ENCODE results near the gene CDC42BPA.
A peak's percentile ranks its signal among the peaks of the same experiment; 100 is the strongest.
"Not testable (repeated sequence)": the region's sequence is repeated elsewhere in the genome, so short reads cannot be mapped to it uniquely, and the experiment has no call there.

The CDC42BPA gene

DNA sequence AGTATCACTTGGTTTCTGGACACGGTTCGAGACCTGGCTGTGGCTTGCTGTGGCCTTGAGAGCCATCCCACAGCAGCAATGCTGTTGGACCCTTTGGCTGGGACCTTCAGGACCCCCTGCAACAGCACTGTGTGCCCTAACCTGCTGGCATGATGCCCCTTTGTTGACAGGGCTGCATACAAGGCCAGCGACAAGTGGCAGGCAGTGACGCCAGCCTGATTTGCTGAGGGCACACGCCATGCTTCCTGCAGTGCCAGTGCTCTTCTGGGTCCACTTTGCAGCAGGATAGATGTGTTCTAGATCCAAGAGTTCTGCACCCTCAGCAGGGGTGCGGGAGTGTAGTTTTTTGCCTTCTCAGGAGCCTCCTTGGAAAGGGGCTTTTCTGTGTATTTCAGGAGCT lies 345.4 kb downstream of the CDC42BPA start:
- no peak for DNase-seq

DNA sequence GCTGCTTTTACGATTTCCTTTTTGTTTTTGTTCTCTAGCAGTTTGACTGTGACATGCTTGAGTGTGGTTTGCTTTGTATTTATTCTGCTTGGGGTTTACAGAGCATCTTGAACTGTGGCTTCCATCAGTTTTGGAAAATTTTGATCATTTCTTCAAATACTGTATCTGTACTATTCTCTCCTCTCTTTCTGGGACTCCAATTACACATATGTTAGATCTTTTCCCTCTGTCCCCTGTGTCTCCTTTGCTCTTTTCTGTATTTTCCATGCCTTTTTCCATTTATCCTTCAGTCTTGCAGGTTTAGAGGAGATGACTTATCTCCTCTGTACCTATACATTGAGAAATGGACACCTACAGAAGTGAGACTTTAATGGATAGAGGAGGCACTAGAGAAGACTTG lies 346.5 kb downstream of the CDC42BPA start:
- no peak for DNase-seq

DNA sequence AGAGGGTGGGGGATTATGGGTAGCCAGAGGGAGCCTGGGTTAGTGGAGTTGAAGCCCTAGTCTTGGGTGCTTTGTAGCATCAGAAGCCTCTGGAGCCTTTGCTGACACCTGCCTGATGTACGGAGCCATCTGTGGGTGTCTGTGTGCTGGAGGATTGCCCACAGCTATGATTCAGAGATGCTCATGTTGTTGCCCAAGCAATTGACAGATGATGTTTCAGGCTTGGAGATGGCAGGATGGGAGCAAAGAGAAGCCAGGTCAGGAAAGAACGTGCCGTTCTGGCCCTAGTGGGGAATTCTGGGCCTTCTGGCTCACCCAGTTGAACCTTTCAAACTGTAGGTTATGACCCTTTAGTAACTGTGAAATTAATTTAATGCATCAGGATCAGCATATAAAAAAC lies 350.6 kb downstream of the CDC42BPA start:
- peak in 16 of 58 donors; percentile 23 to 77 (median 39) for DNase-seq

DNA sequence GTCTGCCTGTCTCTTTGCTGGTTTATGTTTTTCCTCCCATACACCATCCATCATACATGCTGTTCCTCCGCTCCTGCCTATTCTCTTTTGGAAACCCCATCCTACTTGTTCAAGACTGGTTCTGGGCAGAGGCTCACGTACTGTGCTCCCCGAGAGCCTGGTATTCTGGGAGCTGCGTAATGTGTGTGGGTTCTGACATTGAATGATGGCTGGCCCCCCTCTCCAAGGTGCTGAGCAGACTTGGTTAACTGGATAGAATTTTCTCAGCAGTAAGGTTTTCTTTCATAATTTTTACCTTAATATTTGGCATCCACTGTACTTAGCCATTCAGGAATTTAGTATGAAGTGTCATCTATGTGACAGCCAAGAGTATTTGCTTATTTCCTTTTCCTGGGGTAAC lies 351.6 kb downstream of the CDC42BPA start:
- DNase-seq = no peak

DNA sequence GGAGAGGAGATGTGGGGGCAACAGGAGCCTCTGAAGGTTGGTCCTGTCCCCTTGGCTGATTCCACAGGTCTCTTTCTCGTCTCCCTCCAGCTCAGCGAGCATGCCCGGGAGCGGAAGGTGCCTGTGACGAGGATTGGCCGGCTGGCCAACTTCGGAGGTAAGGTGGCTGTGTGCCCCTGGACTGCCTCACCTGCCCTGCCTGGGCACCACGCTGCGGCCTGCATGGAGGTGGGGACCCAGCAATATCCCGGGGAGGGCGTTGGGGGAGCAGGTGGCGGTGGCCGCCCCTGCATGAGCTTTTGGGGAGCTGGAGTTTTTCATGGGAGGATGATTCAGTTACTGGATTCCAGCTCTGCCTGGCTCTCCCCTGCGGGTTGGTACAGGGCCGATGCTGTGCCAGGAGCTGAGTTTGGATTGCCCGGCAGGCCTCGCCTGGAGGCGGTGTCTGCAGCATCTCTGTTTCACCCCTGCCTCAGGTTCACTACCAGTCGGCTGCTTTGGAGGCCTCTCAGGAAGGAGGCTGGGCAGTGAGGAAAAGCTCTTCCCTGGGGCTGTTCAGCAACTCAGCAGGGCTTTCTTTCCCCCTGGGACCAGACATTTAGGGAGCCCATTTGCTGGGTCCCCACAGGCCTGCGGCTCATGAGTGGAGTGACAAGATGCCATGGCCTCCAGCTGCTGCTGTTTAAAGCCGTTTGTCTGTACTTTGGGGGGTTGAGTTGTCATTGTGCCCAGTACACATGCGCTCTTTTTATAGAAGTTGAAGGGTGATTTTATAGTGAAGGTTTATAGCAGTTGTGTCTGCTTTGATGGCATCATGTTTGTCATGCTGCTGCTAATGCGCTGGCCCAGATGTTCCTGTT lies 352.5 kb downstream of the CDC42BPA start:
- no peak for DNase-seq

DNA sequence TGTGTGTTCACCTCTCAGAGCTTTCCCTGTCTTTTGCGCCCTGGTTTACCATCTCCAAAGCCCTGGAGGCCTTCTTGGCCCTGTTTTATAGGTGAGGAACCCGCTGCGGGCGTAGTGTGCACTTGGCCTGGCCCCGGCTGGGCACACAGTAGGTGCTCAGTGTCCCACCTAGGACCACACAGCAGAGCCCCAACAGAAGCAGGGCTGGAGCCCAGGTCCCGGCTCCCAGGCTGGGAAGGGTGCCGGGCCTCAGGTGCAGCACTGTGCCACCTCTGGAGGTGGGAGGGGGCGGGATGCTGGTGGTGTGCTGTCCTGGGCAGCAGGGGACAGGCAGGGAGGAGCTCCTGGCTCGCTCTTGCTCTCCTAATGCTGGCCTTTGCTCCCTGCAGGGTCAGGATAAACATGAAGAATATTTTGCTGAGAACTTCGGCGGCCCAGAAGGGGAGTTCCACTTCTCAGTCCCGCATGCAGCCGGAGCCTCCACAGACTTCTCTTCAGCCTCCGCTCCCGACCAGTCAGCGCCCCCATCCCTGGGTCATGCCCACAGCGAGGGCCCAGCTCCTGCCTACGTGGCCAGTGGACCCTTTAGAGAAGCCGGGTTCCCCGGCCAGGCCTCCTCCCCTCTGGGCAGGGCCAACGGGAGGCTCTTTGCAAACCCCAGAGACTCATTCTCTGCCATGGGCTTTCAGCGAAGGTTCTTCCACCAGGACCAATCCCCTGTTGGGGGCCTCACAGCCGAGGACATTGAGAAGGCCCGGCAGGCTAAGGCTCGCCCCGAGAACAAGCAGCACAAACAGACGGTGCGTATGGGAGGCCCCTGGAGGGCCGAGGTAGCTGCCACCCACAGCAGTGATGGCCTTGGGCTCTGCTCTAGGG lies 353.4 kb downstream of the CDC42BPA start:
- DNase-seq = no peak

DNA sequence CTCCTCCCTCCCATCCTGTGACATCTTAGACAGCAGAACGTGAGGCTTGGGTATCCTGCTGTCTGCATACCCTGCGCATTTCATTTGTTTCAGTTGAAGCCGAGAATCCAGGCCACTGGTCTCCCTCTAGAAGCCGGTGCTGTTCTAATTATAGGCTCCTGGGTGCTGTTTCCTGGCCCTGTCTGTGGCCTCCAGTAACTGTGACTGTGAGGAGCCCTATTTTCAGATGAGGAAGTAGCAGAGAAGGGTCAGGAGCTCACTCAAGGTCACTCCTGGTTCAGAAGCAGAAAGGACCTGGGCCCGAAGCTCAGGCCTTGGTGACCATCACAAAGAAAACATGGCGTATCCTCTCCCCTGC lies 354.2 kb downstream of the CDC42BPA start:
- DNase-seq = no peak

DNA sequence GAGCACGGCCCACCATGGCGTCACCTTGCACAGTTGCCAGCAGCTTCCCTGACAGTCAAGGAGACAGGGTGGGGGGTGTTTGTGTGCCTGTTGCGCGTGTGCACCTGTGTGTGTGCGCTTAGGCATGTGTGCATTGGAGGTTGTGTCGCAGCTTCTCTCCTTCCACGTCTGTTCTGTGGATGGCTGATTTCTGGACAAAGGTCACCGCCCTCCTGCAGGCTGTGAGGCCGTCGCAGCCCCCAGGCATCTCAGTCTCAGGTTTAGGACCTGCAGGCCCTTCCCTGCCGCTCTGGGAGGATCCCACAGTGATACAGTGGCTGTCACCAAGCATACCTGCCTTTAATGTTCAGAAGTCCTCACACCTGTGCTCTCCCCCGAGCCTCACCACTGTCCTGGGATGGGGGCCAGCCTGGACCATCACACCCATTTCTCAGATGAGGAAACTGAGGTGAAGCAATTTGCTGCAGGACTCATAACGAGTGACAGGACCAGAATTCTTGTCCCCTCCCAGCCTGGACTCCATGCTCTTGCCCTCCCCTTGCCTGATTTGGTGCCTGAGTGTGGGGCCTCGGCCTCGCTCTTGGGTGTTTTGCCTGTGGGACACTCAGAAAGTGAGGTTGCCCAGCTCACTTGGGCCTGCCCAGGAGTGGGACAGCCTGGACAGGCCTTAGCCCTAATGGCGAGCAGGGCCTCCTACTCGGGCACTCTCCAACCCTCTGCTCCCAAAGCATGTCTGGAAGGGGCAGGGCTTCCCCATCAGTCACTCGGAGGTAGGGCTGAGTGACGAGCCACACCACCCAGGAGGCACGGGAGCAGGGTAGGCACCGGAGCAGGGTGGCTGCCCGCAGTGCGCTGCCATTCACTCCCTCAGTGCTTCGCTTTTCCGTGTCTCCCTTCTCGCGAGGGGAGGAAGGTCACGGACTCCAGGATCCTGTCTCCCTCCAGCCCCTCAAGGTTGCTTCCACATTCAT lies 355.6 kb downstream of the CDC42BPA start:
- DNase-seq = no peak

DNA sequence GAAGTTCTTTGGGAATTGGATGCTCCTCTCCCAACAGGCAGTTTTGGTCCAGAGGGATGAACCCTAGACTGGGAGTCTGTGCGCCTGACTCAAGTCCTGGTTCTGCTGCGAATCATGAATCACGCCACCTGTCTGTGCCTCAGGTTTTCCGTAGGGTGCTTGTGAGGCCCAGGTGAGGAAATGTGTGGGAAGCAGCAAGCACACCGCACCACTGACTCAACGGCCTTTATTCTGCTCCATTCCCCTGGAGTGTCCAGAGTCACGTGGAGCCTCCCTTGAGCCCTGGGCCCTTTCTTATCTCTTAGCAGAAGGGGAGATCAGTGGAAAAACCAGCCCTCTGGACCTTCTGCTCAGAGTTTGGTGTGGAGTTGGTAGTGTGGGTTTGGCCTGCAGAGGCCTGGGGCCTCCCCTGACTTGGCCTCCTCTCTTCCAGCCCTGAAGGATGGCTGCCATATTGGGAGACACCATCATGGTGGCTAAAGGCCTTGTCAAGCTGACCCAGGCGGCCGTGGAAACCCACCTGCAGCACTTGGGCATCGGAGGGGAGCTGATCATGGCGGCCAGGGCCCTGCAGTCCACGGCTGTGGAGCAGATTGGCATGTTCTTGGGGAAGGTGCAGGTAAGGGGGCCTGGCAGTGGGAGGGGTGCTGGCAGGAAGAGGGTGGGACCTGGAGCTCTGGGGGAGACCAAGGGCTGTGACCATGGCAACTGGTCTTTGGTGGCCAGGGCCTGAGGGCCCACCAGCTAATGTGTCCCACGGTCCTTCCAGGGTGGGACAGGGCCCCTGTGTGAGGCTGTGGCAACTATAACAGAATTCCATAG lies 357.1 kb downstream of the CDC42BPA start:
- no peak for DNase-seq

DNA sequence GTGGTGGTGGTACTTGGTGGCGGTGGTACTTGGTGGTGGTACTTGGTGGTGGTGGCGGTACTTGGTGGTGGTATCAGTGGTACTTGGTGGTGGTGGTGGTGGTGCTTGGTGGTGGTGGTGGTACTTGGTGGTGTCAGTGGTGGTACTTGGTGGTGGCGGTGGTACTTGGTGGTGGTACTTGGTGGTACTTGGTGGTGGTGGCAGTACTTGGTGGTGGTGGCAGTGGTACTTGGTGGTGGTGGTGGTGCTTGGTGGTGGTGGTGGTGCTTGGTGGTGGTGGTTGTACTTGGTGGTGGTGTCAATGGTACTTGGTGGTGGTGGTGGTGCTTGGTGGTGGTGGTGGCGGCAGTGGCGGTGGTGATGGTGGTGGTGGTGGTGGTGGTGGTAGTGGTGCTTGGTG lies 358.0 kb downstream of the CDC42BPA start:
- DNase-seq = no peak

DNA sequence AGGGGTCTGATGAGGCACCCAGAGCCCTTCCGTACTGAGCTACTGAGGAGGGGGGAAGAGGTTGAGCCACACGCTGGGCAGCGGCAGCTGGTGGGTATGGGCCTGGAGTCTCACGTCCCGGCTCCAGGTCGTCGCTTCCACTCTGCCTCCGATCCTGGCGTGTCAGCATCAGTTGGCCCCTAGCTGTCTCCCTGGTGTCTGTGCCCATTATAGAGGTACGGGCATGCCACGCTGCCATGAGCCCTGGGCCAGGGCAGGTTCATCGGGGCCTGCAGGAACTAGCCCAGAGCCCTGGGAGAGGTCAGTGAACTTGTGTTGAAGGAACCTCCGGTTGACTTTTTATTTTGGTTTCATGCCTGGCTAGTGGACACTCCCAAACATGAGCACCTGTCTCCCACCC lies 360.0 kb downstream of the CDC42BPA start:
- no peak for DNase-seq

DNA sequence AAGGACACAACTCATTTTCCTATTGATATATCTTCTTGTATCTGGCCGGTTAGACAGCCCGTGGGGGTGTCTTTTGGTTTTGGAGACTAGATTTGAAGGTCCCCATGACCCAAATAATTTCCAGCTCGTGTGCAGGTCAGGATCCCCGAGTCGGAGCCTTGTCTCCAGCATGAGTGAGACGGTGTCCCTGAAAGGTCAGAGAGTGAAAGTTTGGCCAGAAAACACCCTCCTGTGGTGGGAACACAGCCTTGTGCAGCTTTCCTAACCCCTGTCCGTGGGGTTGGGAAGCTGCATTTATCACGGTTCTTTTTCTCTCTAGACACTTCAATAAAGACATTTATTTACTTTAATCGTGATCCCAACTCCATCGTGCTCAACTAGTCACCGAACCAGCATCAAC lies 360.6 kb downstream of the CDC42BPA start:
- DNase-seq = no peak

DNA sequence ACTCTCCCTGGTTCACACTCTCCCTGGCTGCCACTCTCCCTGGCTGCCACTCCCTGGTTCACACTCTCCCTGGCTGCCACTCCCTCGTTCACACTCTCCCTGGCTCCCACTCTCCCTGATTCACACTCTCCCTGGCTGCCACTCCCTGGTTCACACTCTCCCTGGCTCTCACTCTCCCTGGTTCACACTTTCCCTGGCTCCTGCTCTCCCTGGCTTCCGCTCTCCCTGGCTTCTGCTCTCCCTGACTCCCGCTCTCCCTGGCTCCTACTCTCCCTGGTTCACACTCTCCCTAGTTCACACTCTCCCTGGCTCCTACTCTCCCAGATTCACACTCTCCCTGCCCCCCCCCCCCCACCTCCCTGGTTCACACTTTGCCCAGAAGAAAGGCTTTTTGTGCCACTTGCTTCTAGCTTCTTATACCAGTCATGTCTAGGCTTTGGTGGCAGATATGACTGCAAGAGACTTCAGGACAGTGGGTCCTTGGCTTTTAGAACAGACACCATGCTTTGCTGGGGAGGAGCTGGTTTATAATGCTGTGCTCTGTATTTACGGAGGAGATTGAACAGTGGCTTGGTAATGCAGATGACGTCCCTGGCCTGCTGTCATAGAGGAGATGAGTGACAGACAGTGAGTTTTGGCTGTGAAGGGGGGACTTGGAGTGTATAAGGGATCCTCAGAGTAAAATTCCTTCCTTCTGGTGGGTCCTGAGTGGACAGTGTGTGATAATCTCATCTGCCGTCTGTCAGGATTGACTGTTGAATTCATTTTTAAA lies 361.2 kb downstream of the CDC42BPA start:
- DNase-seq = no peak

DNA sequence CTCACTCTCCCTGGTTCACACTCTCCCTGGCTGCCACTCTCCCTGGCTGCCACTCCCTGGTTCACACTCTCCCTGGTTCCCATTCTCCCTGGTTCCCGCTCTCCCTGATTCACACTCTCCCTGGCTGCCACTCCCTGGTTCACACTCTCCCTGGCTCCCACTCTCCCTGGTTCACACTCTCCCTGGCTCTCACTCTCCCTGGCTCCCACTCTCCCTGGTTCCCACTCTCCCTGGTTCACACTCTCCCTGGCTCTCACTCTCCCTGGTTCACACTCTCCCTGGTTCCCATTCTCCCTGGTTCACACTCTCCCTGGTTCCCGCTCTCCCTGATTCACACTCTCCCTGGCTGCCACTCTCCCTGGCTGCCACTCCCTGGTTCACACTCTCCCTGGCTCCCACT lies 362.4 kb downstream of the CDC42BPA start:
- not testable (repeated sequence) for DNase-seq

DNA sequence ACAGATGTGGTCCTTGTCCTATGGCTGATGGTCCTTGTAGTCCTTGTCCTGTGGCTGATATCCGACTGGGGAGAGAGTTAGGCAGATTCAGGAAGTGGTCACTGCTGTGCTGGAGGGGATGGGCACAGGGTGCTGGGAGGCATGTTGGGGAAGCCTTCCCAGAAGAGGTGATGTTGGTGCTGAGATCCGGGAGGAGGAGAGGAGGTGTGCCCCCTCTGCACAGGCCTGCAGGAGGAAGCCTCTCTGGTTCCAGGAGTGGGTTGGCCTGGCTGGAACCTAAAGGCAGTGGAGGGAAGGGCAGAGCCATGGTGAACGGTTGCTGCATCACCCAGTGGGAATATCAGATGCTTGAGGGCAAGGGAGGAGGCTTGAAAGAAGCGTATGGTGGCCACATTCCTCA lies 363.5 kb downstream of the CDC42BPA start:
- DNase-seq = no peak

DNA sequence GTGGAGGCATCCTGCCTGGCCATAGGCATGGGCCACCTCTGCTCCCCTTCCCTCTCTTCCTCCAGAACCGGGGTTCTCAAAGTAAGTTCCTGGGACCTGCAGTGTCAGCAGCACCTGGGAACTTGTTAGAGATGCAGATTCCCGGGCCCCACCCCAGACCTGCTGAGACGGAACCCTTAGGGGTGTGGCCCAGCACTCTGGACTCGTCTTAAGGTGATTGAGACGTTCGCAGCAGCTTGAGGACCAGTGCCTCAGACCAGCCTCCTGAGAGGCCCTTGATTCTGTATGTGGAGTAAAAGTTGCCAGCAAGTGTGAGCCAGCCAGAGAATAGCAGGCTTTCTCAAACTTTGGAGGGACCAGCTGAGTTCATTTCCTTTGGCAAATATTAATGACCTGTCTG lies 364.0 kb downstream of the CDC42BPA start:
- no peak for DNase-seq

DNA sequence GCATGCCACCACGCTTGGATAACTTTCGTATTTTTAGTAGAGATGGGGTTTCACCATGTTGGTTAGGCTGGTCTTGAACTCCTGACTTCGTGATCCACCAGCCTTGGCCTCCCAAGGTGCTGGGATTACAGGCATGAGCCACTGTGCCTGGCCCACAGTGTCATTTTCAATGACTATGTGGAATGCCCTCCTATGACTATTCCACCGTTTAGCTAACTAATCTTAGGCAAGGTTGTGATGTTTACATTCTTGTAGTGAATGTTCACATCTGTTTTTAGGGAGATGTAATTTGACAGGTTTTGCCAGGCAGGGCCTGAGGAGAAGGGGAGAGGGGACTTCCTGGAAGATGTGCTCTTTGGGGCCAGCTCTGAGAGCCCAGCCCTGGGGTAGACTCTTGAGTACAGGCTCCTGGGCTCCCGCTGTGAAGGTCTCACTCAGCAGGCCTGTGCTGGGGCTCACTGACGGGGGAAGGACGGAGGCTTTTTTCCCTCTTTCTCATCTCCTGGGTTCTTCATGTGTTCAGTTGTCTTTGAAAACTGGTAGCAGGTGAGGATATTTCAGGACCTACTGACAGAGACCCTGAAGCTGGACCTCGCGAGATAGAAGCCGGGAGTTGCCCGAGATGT lies 365.0 kb downstream of the CDC42BPA start:
- DNase-seq = no peak

DNA sequence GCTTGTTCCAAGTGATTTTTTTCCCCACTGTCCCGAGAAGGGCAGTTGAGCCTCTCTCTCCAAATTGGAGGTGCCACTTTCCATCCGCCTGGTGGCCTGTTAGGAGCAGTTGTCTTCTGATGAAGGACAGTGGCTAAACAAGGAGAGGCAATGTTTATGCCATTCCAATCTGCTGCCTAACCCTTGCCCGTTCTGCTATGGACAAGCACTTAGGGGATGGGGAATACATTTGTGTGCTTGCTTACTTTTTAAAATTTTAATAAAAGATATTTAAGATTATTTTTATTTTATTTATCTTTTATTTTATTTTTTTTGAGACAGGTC lies 366.2 kb downstream of the CDC42BPA start:
- DNase-seq = no peak
